ENCODE measurements around the gene PRRX2. TPM values are rescaled to one million over a fixed set of nuclear protein-coding genes. Genes with fewer than 3 reads are reported as not detected.
A peak's percentile ranks its signal among the peaks of the same experiment; 100 is the strongest.

PRRX2 gene
- total RNA-seq, 1 experiment from 2014 or later: 10.7 TPM

DNA sequence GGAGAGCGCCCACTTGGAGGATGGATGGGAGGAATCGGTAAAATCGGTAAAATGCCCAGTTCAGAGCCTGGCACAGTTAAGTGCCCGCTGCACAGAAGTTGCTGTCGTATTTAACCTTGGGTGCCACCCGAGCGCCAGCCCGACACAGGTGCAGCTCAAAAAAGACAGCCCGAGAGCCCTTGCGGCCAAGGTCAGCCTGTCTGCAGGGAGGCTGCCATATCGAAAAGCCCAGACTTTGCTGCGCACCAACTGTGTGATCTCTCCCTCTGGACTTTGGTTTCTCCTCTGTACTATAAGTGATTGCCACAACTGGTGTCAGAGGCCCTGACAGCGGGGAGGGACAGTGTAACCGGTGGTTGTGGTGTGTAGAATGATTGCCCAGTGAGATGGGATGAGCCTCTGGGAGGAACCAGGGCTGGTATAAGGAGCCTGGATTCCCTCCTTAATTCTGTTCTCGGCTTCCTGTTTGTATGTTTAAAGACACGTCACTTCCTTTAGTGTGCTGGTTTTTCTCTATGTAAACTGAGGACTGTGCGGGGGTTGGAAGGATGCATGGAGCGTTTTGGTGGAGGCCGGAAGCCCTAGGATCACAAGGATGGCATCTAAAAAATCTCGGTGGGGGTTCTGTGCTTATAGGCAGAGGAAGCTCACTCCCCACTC, 38.7 kb upstream of the PRRX2 start (continued):
- TF ChIP-seq, protein P1, sequence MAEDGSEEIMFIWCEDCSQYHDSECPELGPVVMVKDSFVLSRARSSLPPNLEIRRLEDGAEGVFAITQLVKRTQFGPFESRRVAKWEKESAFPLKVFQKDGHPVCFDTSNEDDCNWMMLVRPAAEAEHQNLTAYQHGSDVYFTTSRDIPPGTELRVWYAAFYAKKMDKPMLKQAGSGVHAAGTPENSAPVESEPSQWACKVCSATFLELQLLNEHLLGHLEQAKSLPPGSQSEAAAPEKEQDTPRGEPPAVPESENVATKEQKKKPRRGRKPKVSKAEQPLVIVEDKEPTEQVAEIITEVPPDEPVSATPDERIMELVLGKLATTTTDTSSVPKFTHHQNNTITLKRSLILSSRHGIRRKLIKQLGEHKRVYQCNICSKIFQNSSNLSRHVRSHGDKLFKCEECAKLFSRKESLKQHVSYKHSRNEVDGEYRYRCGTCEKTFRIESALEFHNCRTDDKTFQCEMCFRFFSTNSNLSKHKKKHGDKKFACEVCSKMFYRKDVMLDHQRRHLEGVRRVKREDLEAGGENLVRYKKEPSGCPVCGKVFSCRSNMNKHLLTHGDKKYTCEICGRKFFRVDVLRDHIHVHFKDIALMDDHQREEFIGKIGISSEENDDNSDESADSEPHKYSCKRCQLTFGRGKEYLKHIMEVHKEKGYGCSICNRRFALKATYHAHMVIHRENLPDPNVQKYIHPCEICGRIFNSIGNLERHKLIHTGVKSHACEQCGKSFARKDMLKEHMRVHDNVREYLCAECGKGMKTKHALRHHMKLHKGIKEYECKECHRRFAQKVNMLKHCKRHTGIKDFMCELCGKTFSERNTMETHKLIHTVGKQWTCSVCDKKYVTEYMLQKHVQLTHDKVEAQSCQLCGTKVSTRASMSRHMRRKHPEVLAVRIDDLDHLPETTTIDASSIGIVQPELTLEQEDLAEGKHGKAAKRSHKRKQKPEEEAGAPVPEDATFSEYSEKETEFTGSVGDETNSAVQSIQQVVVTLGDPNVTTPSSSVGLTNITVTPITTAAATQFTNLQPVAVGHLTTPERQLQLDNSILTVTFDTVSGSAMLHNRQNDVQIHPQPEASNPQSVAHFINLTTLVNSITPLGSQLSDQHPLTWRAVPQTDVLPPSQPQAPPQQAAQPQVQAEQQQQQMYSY (CRISPR knock-in tag; IDR thresholded peaks at IDR 0.05): no peak
- TF ChIP-seq NFE2L1 (CRISPR knock-in tag; IDR thresholded peaks at IDR 0.05): no peak
- no peak for TF ChIP-seq NR2C2 (CRISPR knock-in tag; IDR thresholded peaks at IDR 0.05)
- no peak for TF ChIP-seq SMAD3 (CRISPR knock-in tag; IDR thresholded peaks at IDR 0.05; ENCODE audit: borderline replicate concordance)
- no peak for TF ChIP-seq TP53 (CRISPR knock-in tag; IDR thresholded peaks at IDR 0.05)
- no peak for TF ChIP-seq NFYB (CRISPR knock-in tag; conservative IDR thresholded peaks at IDR 0.05; ENCODE audit: low read depth)

DNA sequence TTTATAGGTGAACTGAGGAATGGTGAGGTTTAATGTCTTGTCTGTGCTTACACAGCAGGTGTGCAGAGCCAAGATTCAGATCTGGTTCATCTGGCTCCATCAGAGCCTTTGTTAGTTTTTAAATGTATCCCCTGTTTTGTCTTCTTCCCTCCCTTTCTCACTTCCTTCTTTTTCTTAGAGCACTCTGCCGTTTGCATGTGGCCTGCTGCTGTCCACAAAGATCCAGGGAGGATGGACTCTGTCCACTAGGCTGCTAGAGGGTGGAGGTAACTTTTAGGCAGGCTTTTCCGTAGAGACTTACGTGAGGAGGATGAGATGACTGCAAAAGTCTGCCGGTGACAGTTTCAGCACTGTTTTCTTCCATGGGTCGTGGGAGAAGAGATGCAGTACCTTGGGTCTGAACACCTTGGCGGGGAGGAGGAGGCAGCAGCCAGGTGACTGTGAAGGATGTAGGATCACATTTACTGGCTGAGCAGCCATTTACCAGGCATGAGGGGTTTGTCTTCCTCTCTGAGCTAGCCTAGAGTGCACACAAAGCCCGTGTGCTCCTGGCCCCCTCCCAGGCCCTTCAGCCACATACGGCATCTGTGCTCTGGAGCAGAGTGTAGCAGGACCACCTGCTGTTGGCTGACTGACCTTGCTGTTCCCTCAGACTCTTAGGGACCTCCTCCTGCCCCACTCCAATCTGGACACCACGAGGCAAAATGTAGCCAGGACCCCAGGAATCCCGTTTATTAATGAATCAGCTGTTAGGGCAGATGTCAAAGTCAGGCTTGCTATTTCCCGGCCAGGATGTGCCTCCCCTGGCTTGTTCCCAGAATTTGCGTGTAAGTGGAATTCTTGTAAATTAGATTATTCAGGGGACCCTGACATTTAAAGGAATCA, 37.6 kb upstream of the PRRX2 start:
- Mint-ChIP-seq H3K4me3 (peak overlapping the region; percentile 85), H3K27me3 (ENCODE audit: low read depth) (peaks cover 1% of the 10 kb centered on the region; the same call in 1 of the 2 replicates), H3K9me3 (no peaks in the 10 kb centered on the region), H3K36me3 (peaks cover 15% of the 10 kb centered on the region), H3K4me1 (peaks cover 53% of the 10 kb centered on the region), H3K27ac (peak overlapping the region; percentile 76; the same call in 1 of the 2 replicates)
- no peak for DNase-seq (ENCODE audit: low spot score)
- no peak for ATAC-seq
- TF ChIP-seq EMX1 (CRISPR knock-in tag; IDR thresholded peaks at IDR 0.05) (no peak), ZNF671 (CRISPR knock-in tag; IDR thresholded peaks at IDR 0.05) (no peak)
- POLR2A ChIA-PET: no interaction called here
- CTCF ChIA-PET: interaction anchor here (0.8 to 1.3 kb wide), 3 partner anchors 91 to 496 kb away, joined by 3 to 4 read pairs (median 3); no protein-coding TSS in a partner anchor

DNA sequence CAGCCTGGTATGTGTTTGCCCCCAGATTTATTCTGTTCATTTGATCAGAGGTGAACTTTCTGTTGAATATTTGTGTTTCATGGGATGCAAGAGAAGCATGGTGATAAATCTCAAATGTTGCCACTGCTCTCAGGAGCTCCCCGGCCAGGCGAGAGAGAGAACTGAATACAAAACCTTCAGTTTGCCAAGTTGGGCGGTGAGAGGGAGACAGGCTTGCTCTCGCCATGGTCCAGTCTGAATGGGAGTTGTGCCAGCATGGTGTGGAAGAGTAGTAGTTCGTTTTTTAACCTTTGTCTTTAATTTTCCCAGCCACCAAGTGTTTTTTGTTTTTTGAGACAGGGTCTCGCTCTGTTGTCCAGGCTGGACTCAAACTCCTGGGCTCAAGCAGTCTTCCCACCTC, 36.7 kb upstream of the PRRX2 start:
- H3K27me3 Mint-ChIP-seq (ENCODE audit: low read depth): no peaks in the 10 kb centered on the region
- TF ChIP-seq, protein P2, sequence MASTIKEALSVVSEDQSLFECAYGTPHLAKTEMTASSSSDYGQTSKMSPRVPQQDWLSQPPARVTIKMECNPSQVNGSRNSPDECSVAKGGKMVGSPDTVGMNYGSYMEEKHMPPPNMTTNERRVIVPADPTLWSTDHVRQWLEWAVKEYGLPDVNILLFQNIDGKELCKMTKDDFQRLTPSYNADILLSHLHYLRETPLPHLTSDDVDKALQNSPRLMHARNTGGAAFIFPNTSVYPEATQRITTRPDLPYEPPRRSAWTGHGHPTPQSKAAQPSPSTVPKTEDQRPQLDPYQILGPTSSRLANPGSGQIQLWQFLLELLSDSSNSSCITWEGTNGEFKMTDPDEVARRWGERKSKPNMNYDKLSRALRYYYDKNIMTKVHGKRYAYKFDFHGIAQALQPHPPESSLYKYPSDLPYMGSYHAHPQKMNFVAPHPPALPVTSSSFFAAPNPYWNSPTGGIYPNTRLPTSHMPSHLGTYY (CRISPR knock-in tag; IDR thresholded peaks at IDR 0.05): no peak
- no peak for TF ChIP-seq ETV6 (CRISPR knock-in tag; IDR thresholded peaks at IDR 0.05)
- TF ChIP-seq CREM (CRISPR knock-in tag; IDR thresholded peaks at IDR 0.05): no peak
- TF ChIP-seq ZNF416 (CRISPR knock-in tag; IDR thresholded peaks at IDR 0.05): no peak
- no peak for TF ChIP-seq ZNF396 (CRISPR knock-in tag; IDR thresholded peaks at IDR 0.05; ENCODE audit: borderline replicate concordance)
- no peak overlapping the region; the same call in 1 of the 2 replicates for H3K4me3 Mint-ChIP-seq
- POLR2A ChIA-PET: no interaction called here
- H3K4me1 Mint-ChIP-seq: peaks cover 53% of the 10 kb centered on the region
- CTCF ChIA-PET: interaction anchor here (1.0 to 1.3 kb wide), 3 partner anchors 11 to 497 kb away, joined by 3 to 4 read pairs (median 3); no protein-coding TSS in a partner anchor
- ATAC-seq: no peak
- no peaks in the 10 kb centered on the region for H3K9me3 Mint-ChIP-seq
- H3K27ac Mint-ChIP-seq: peak overlapping the region; percentile 63; the same call in 1 of the 2 replicates
- peaks cover 21% of the 10 kb centered on the region for H3K36me3 Mint-ChIP-seq
- no peak for DNase-seq (ENCODE audit: low spot score)

- H3K36me3 Mint-ChIP-seq: peaks cover 24% of the 10 kb centered on the region
- CTCF ChIA-PET: interaction anchor here (1.0 to 2.2 kb wide), 5 partner anchors 10 to 498 kb away, joined by 3 to 6 read pairs (median 3); no protein-coding TSS in a partner anchor
- TF ChIP-seq, protein P3, sequence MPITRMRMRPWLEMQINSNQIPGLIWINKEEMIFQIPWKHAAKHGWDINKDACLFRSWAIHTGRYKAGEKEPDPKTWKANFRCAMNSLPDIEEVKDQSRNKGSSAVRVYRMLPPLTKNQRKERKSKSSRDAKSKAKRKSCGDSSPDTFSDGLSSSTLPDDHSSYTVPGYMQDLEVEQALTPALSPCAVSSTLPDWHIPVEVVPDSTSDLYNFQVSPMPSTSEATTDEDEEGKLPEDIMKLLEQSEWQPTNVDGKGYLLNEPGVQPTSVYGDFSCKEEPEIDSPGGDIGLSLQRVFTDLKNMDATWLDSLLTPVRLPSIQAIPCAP (CRISPR knock-in tag; IDR thresholded peaks at IDR 0.05): no peak
- TF ChIP-seq MXD4 (CRISPR knock-in tag; IDR thresholded peaks at IDR 0.05; ENCODE audit: borderline replicate concordance) (no peak), ESRRA (CRISPR knock-in tag; IDR thresholded peaks at IDR 0.05; ENCODE audit: borderline replicate concordance) (no peak), ZBTB43 (CRISPR knock-in tag; IDR thresholded peaks at IDR 0.05) (no peak), JUN (CRISPR knock-in tag; IDR thresholded peaks at IDR 0.05) (no peak)
- peaks cover 51% of the 10 kb centered on the region for H3K4me1 Mint-ChIP-seq
- DNase-seq (ENCODE audit: low spot score) (no peak), ATAC-seq (no peak)
- H3K9me3 Mint-ChIP-seq: no peaks in the 10 kb centered on the region
- peak overlapping the region; percentile 32; the same call in 1 of the 2 replicates for H3K27ac Mint-ChIP-seq
- POLR2A ChIA-PET: no interaction called here
- no peaks in the 10 kb centered on the region for H3K27me3 Mint-ChIP-seq (ENCODE audit: low read depth)
- H3K4me3 Mint-ChIP-seq: no peak overlapping the region
Measured at GRCh38 chr9:129629251-129629820, 36.1 kb upstream of the PRRX2 start.

Data from WTC11 (cell line).